Hepatocyte (in vitro differentiated cells): ENCODE measurements around the gene CCNC. TPM values are rescaled to one million over a fixed set of nuclear protein-coding genes. Genes with fewer than 3 reads are reported as not detected.

Experiments
- DNase-seq: peaks from one replicate; pipeline ENCODE4 v3.0.0-alpha.2; 2016; ENCODE audit warnings: low spot score
- H2AFZ ChIP-seq: fragments of 200-600 bp; sonication (generic); 2 replicates; pipeline ENCODE4 v1.6.0; 2016; ENCODE audit warnings: antibody characterized with exemption, mild to moderate bottlenecking
- H3K27ac ChIP-seq: fragments of 200-600 bp; sonication (generic); 2 replicates; pipeline ENCODE4 v1.5.1; 2016; ENCODE audit warnings: mild to moderate bottlenecking
- H3K27me3 ChIP-seq: fragments of 200-600 bp; sonication (generic); 2 replicates; pipeline ENCODE4 v1.6.1; 2016
- H3K36me3 ChIP-seq: fragments of 200-600 bp; sonication (generic); replicated peaks from 2 replicates; pipeline ENCODE4 v1.5.1; 2016; ENCODE audit warnings: low read depth; ENCODE audit not compliant: insufficient read depth
- H3K4me1 ChIP-seq: fragments of 200-600 bp; sonication (generic); 2 replicates; pipeline ENCODE4 v1.5.1; 2016; ENCODE audit warnings: mild to moderate bottlenecking, moderate library complexity; ENCODE audit not compliant: insufficient read depth
- H3K4me2 ChIP-seq: fragments of 200-600 bp; sonication (generic); 2 replicates; pipeline ENCODE4 v1.6.0; 2016
- H3K4me3 ChIP-seq: fragments of 200-600 bp; sonication (generic); 2 replicates; pipeline ENCODE4 v1.5.1; 2016; ENCODE audit warnings: mild to moderate bottlenecking
- H3K79me2 ChIP-seq: fragments of 200-600 bp; sonication (generic); 2 replicates; pipeline ENCODE4 v1.6.0; 2017; ENCODE audit warnings: mild to moderate bottlenecking
- H3K9me2 ChIP-seq: fragments of 200-600 bp; sonication (generic); replicated peaks from 2 replicates; pipeline ENCODE4 v1.6.0; 2017; ENCODE audit warnings: mild to moderate bottlenecking; ENCODE audit not compliant: insufficient read depth
- H3K9me3 ChIP-seq: fragments of 200-600 bp; sonication (generic); 2 replicates; pipeline ENCODE4 v1.5.1; 2016; ENCODE audit warnings: low read depth, mild to moderate bottlenecking
- H4K20me1 ChIP-seq: fragments of 200-600 bp; sonication (generic); 2 replicates; pipeline ENCODE4 v1.6.0; 2016; ENCODE audit warnings: mild to moderate bottlenecking; ENCODE audit not compliant: insufficient read depth, poor library complexity, severe bottlenecking
- EZH2 ChIP-seq: fragments of 200-600 bp; sonication (generic); IDR thresholded peaks from 2 replicates; pipeline ENCODE4 v1.6.1; 2016; ENCODE audit warnings: antibody characterized with exemption, mild to moderate bottlenecking, borderline replicate concordance
- EZH2phosphoT487 ChIP-seq: fragments of 200-600 bp; sonication (generic); IDR thresholded peaks from one replicate; pipeline ENCODE4 v1.6.1; 2018; ENCODE audit warnings: antibody characterized with exemption, mild to moderate bottlenecking, low read depth, moderate library complexity; ENCODE audit not compliant: unreplicated experiment, severe bottlenecking
- WGBS: methylation state at CpG from one replicate; pipeline ENCODE4 v1.1.6; 2016; ENCODE audit warnings: low lambda C conversion rate; ENCODE audit errors: missing lambda C conversion rate; 5-methylcytosine and 5-hydroxymethylcytosine counted together
- polyA plus RNA-seq: library from polyadenylated mRNA; unstranded; fragments of >200 nt; fragmentation: Nextera tagmentation; extraction: Ambion mirVana; gene quantifications from 2 replicates; pipeline ENCODE4 v1.2.1, GENCODE V29; 2016
- total RNA-seq: library from RNA; depleted of rRNA; stranded (reverse); fragments of >200 nt; gene quantifications from 2 replicates; pipeline ENCODE4 v1.2.3, GENCODE V29; 2014
- TF ChIP-seq, protein P1 (sequence below): fragments of 200-600 bp; sonication (generic); IDR thresholded peaks from 2 replicates; pipeline ENCODE4 v1.5.1; 2016; ENCODE audit warnings: antibody characterized with exemption, mild to moderate bottlenecking; ENCODE audit not compliant: poor library complexity

Gene CCNC
- total and polyA plus RNA-seq, 2 experiments from 2014 or later, result 59.5 to 102 TPM

DNA sequence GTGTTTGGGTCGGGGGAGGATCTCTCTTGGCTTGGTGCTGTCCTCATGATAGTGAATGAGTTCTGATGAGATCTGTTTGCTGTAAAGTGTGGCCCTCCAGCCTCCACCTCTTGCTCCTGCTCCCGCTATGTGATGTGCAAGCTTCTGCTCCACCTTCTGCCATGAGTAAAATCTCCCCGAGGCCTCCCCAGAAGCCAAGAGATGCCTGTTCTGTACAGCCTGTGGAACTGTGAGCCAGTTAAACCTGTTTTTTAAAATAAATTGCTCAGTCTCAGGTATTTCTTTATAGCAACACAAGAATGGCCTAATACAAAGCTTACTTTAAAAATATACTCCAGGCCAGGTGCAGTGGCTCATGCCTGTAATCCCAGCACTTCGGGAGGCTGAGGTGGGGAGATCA, 11.3 kb upstream of the CCNC start:
- H3K27ac ChIP-seq, result no peak overlapping the region
- peaks cover 57% of the 10 kb centered on the region for H3K27me3 ChIP-seq
- no peaks in the 10 kb centered on the region for H3K4me1 ChIP-seq
- TF ChIP-seq EZH2, result no peak
- TF ChIP-seq, protein P1, sequence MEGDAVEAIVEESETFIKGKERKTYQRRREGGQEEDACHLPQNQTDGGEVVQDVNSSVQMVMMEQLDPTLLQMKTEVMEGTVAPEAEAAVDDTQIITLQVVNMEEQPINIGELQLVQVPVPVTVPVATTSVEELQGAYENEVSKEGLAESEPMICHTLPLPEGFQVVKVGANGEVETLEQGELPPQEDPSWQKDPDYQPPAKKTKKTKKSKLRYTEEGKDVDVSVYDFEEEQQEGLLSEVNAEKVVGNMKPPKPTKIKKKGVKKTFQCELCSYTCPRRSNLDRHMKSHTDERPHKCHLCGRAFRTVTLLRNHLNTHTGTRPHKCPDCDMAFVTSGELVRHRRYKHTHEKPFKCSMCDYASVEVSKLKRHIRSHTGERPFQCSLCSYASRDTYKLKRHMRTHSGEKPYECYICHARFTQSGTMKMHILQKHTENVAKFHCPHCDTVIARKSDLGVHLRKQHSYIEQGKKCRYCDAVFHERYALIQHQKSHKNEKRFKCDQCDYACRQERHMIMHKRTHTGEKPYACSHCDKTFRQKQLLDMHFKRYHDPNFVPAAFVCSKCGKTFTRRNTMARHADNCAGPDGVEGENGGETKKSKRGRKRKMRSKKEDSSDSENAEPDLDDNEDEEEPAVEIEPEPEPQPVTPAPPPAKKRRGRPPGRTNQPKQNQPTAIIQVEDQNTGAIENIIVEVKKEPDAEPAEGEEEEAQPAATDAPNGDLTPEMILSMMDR, result no peak
- no peak for TF ChIP-seq EZH2phosphoT487
- H3K9me2 ChIP-seq, result no peaks in the 10 kb centered on the region
- no peaks in the 10 kb centered on the region for H3K79me2 ChIP-seq
- no peaks in the 10 kb centered on the region for H4K20me1 ChIP-seq
- H3K9me3 ChIP-seq, result no peaks in the 10 kb centered on the region
- no peak overlapping the region for H3K4me3 ChIP-seq
- H3K4me2 ChIP-seq, result no peak overlapping the region
- 70% methylated on average over 4 of the region's 4 CpGs for WGBS
- no peak overlapping the region for H2AFZ ChIP-seq
- no peaks in the 10 kb centered on the region for H3K36me3 ChIP-seq
- no peak for DNase-seq

DNA sequence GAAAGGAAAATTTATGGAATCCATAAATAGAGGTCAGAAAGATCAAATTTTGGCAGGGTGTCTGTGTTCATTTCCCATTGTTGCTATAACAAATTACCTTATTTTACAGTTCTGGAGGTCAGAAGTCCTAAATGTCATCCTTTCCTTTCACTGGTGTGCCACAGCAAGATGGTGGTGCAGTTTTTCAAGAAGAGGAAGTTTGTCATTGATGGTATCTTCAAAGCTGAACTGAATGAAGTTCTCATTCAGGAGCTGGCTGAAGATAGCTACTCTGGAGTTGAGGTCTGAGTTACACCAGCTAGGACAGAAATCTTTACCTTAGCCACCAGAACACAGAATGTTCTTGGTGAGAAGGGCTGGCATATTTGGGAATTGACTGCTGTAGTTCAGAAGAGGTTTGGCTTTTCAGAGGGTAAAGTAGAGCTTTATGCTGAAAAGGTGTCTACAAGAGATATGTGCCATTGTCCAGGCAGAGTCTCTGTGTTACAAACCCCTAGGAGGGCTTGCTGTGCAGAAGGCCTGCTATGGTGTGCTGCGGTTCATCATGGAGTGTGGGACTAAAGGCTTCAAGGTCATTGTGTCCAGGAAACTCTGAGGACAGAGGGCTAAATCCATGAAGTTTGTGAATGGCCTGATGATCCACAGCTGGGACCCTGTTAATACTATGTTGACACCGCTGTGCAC, 7.2 kb upstream of the CCNC start:
- no peaks in the 10 kb centered on the region for H4K20me1 ChIP-seq
- H3K9me2 ChIP-seq, result no peaks in the 10 kb centered on the region
- TF ChIP-seq, protein P1, result no peak
- TF ChIP-seq EZH2phosphoT487 (no peak), EZH2 (no peak)
- 94% methylated on average over 2 of the region's 2 CpGs for WGBS
- H3K4me3 ChIP-seq, result no peak overlapping the region
- H3K27me3 ChIP-seq, result peaks cover 27% of the 10 kb centered on the region
- H3K36me3 ChIP-seq, result no peaks in the 10 kb centered on the region
- DNase-seq, result no peak
- no peak overlapping the region for H3K27ac ChIP-seq
- H2AFZ ChIP-seq, result no peak overlapping the region
- H3K4me2 ChIP-seq, result no peak overlapping the region
- H3K4me1 ChIP-seq, result no peaks in the 10 kb centered on the region
- H3K79me2 ChIP-seq, result no peaks in the 10 kb centered on the region
- H3K9me3 ChIP-seq, result no peaks in the 10 kb centered on the region

DNA sequence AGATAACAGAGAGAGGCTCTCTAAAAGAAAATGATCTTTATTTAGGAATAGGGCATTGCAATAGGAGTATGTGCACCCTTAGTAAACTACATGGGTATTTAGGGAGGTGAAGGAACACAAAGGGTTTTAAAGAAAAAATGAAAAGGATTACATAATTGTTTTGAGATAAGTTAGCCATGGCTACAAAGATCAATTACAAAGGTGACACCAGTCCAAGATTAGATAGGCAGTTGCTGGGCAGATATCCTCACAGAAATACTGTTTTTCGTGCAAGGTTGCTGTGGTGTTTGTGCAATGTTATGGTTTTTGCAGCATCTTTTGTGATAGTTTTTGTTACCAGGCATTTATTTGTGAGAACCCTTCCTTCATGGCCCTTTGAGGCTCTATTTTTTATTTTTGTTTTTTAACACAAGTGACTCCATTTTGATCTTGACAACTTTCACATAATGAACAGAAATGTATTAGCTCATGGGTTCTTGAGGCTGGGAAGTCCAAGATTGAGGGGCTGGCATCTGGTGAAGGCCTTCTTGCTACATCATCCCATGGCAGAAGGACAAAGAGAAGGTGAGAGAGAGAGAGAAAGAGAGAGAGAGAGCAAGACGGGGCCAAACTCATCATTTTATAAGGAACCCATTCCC, 5.6 kb upstream of the CCNC start:
- H3K9me3 ChIP-seq, result no peaks in the 10 kb centered on the region
- TF ChIP-seq, protein P1, result no peak
- TF ChIP-seq EZH2phosphoT487, result no peak
- TF ChIP-seq EZH2, result no peak
- no peaks in the 10 kb centered on the region for H3K4me1 ChIP-seq
- H2AFZ ChIP-seq, result no peak overlapping the region
- no peaks in the 10 kb centered on the region for H3K9me2 ChIP-seq
- H3K79me2 ChIP-seq, result no peaks in the 10 kb centered on the region
- WGBS, result 75% methylated on average over 2 of the region's 2 CpGs
- peaks cover 25% of the 10 kb centered on the region for H3K27me3 ChIP-seq
- H3K4me2 ChIP-seq, result no peak overlapping the region
- H3K36me3 ChIP-seq, result no peaks in the 10 kb centered on the region
- H3K4me3 ChIP-seq, result no peak overlapping the region
- H3K27ac ChIP-seq, result no peak overlapping the region
- DNase-seq, result no peak
- no peaks in the 10 kb centered on the region for H4K20me1 ChIP-seq
